ENCODE results near the gene CPB2. TPM values are rescaled to one million over a fixed set of nuclear protein-coding genes. Genes with fewer than 3 reads are reported as not detected.

Gene CPB2
- total RNA-seq, 2 donors from 2014 or later = not detected

- no peak overlapping the region for H3K4me3 ChIP-seq (ENCODE audit: low read length)
- H3K9me3 ChIP-seq (ENCODE audit: control insufficient read depth, low read length) = no peaks in the 10 kb centered on the region
- H3K27me3 ChIP-seq (ENCODE audit: control insufficient read depth, insufficient read depth, low read length, poor library complexity, severe bottlenecking) = no peaks in the 10 kb centered on the region
- no peak for DNase-seq
- H3K4me1 Mint-ChIP-seq = no peaks in the 10 kb centered on the region
- peaks cover 34% of the 10 kb centered on the region for H3K36me3 Mint-ChIP-seq (ENCODE audit: low read depth)
- H3K4me1 ChIP-seq (ENCODE audit: control insufficient read depth, insufficient read depth, low read length) = no peaks in the 10 kb centered on the region
- H3K9me3 Mint-ChIP-seq = no peaks in the 10 kb centered on the region
- H3K27ac ChIP-seq (ENCODE audit: low read depth, low read length) = no peak overlapping the region
- no peaks in the 10 kb centered on the region for H3K27me3 Mint-ChIP-seq (ENCODE audit: insufficient read depth)
- peaks cover 70% of the 10 kb centered on the region for H3K36me3 ChIP-seq (ENCODE audit: control insufficient read depth, insufficient read depth, low read length)
- TF ChIP-seq, protein P1, sequence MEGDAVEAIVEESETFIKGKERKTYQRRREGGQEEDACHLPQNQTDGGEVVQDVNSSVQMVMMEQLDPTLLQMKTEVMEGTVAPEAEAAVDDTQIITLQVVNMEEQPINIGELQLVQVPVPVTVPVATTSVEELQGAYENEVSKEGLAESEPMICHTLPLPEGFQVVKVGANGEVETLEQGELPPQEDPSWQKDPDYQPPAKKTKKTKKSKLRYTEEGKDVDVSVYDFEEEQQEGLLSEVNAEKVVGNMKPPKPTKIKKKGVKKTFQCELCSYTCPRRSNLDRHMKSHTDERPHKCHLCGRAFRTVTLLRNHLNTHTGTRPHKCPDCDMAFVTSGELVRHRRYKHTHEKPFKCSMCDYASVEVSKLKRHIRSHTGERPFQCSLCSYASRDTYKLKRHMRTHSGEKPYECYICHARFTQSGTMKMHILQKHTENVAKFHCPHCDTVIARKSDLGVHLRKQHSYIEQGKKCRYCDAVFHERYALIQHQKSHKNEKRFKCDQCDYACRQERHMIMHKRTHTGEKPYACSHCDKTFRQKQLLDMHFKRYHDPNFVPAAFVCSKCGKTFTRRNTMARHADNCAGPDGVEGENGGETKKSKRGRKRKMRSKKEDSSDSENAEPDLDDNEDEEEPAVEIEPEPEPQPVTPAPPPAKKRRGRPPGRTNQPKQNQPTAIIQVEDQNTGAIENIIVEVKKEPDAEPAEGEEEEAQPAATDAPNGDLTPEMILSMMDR (conservative IDR thresholded peaks at IDR 0.05) = no peak
- H3K9ac ChIP-seq (ENCODE audit: extremely low read depth, low read length, poor library complexity, severe bottlenecking) = no peak overlapping the region
- H3K4me3 Mint-ChIP-seq = no peak overlapping the region
- no peak overlapping the region for H3K27ac Mint-ChIP-seq
These were observed 92.4 kb downstream of the CPB2 start for GRCh38 chr13:46012404-46012803.

- Histone ChIP-seq H3K27ac (ENCODE audit: low read depth, low read length) (no peak overlapping the region), H3K9me3 (ENCODE audit: control insufficient read depth, low read length) (no peaks in the 10 kb centered on the region), H3K4me3 (ENCODE audit: low read length) (no peak overlapping the region), H3K27me3 (ENCODE audit: control insufficient read depth, insufficient read depth, low read length, poor library complexity, severe bottlenecking) (no peaks in the 10 kb centered on the region), H3K36me3 (ENCODE audit: control insufficient read depth, insufficient read depth, low read length) (peaks cover 72% of the 10 kb centered on the region), H3K9ac (ENCODE audit: extremely low read depth, low read length, poor library complexity, severe bottlenecking) (no peak overlapping the region), H3K4me1 (ENCODE audit: control insufficient read depth, insufficient read depth, low read length) (no peaks in the 10 kb centered on the region)
- WGBS, 2 experiments (ENCODE audit: insufficient coverage in 1 of 2, insufficient read length in 1 of 2) = 77 to 86% methylated on average over 6 of the region's 6 CpGs
- DNase-seq = peak; percentile 53
- Mint-ChIP-seq H3K4me1 (no peaks in the 10 kb centered on the region), H3K27me3 (ENCODE audit: insufficient read depth) (no peaks in the 10 kb centered on the region), H3K36me3 (ENCODE audit: low read depth) (peaks cover 43% of the 10 kb centered on the region), H3K9me3 (no peaks in the 10 kb centered on the region), H3K27ac (no peak overlapping the region), H3K4me3 (no peak overlapping the region)
- TF ChIP-seq, protein P1 (conservative IDR thresholded peaks at IDR 0.05) = peak; percentile 79
These were observed 94.7 kb downstream of the CPB2 start for GRCh38 chr13:46010148-46010547.

GRCh38 chr13:46008631-46009030 lies 96.2 kb downstream of the CPB2 start:
- peaks cover 48% of the 10 kb centered on the region for H3K36me3 Mint-ChIP-seq (ENCODE audit: low read depth)
- Histone ChIP-seq H3K27me3 (ENCODE audit: control insufficient read depth, insufficient read depth, low read length, poor library complexity, severe bottlenecking) (no peaks in the 10 kb centered on the region), H3K27ac (ENCODE audit: low read depth, low read length) (no peak overlapping the region), H3K36me3 (ENCODE audit: control insufficient read depth, insufficient read depth, low read length) (peaks cover 75% of the 10 kb centered on the region), H3K9ac (ENCODE audit: extremely low read depth, low read length, poor library complexity, severe bottlenecking) (no peak overlapping the region), H3K4me1 (ENCODE audit: control insufficient read depth, insufficient read depth, low read length) (no peaks in the 10 kb centered on the region), H3K4me3 (ENCODE audit: low read length) (no peak overlapping the region), H3K9me3 (ENCODE audit: control insufficient read depth, low read length) (no peaks in the 10 kb centered on the region)
- no peak overlapping the region for H3K27ac Mint-ChIP-seq
- no peaks in the 10 kb centered on the region for H3K27me3 Mint-ChIP-seq (ENCODE audit: insufficient read depth)
- no peaks in the 10 kb centered on the region for H3K9me3 Mint-ChIP-seq
- WGBS, 2 experiments (ENCODE audit: insufficient coverage in 1 of 2, insufficient read length in 1 of 2) = 97% methylated on average over 2 of the region's 2 CpGs; no CpG with 5 or more reads in 1 of the 2 experiments
- TF ChIP-seq, protein P1 (conservative IDR thresholded peaks at IDR 0.05) = no peak
- no peak for DNase-seq
- no peak overlapping the region for H3K4me3 Mint-ChIP-seq
- H3K4me1 Mint-ChIP-seq = no peaks in the 10 kb centered on the region
